GM23338 (cell line): ENCODE data around the gene EXOC3L1. TPM values are rescaled to one million over a fixed set of nuclear protein-coding genes. Genes with fewer than 3 reads are reported as not detected.

Experiments
- ATAC-seq: fragments of 200-7000 bp; cut with Tn5 transposase; 3 replicates; pipeline ENCODE4 v1.9.1; 2020
- DNase-seq: peaks from one replicate; pipeline ENCODE4 v3.0.0-alpha.2; 2015; ENCODE audit warnings: low spot score
- H2AFZ ChIP-seq: fragments of 200-600 bp; sonication (generic); 2 replicates; pipeline ENCODE4 v1.8.0; 2016; ENCODE audit warnings: antibody characterized with exemption, mild to moderate bottlenecking, moderate library complexity
- H3F3A ChIP-seq: fragments of 200-600 bp; sonication (generic); replicated peaks from 2 replicates; pipeline ENCODE4 v1.8.0; 2017; ENCODE audit warnings: antibody characterized with exemption, mixed run types, low read depth
- H3K27ac ChIP-seq: fragments of 200-600 bp; sonication (generic); 2 replicates; pipeline ENCODE4 v1.6.1; 2016; ENCODE audit warnings: low read depth
- H3K27me3 ChIP-seq: fragments of 200-600 bp; sonication (generic); 2 replicates; pipeline ENCODE4 v1.8.0; 2016; ENCODE audit warnings: mild to moderate bottlenecking, mixed run types, moderate library complexity; ENCODE audit not compliant: insufficient read depth
- H3K36me3 ChIP-seq: fragments of 200-600 bp; sonication (generic); 2 replicates; pipeline ENCODE4 v1.8.0; 2016; ENCODE audit warnings: mild to moderate bottlenecking; ENCODE audit not compliant: insufficient read depth
- H3K4me1 ChIP-seq: fragments of 200-600 bp; sonication (generic); 2 replicates; pipeline ENCODE4 v1.8.0; 2016; ENCODE audit warnings: mild to moderate bottlenecking, moderate library complexity; ENCODE audit not compliant: insufficient read depth
- H3K4me2 ChIP-seq: fragments of 200-600 bp; sonication (generic); 2 replicates; pipeline ENCODE4 v1.7.1; 2017; ENCODE audit warnings: mixed run types
- H3K4me3 ChIP-seq: fragments of 200-600 bp; sonication (generic); 2 replicates; pipeline ENCODE4 v1.6.1; 2016; ENCODE audit warnings: mixed run types
- H3K79me2 ChIP-seq: fragments of 200-600 bp; sonication (generic); replicated peaks from 2 replicates; pipeline ENCODE4 v1.8.0; 2017; ENCODE audit warnings: mild to moderate bottlenecking; ENCODE audit not compliant: insufficient read depth
- H3K9me2 ChIP-seq: fragments of 200-600 bp; sonication (generic); 2 replicates; pipeline ENCODE4 v1.8.0; 2017; ENCODE audit not compliant: insufficient read depth
- H4K20me1 ChIP-seq: fragments of 200-600 bp; sonication (generic); replicated peaks from 2 replicates; pipeline ENCODE4 v1.8.0; 2017; ENCODE audit warnings: mild to moderate bottlenecking; ENCODE audit not compliant: insufficient read depth
- H3K27ac Mint-ChIP-seq: 2 replicates; pipeline ENCODE4 v1.8.0; 2020; ENCODE audit warnings: inconsistent platforms, mild to moderate bottlenecking, moderate library complexity, mixed read lengths
- H3K27me3 Mint-ChIP-seq: 3 replicates; pipeline ENCODE4 v1.8.0; 2022; ENCODE audit warnings: low read depth, mild to moderate bottlenecking, moderate library complexity, mixed read lengths, inconsistent platforms; ENCODE audit not compliant: insufficient read depth, poor library complexity
- H3K36me3 Mint-ChIP-seq: 3 replicates; pipeline ENCODE4 v1.8.0; 2021; ENCODE audit warnings: low read depth, mild to moderate bottlenecking, inconsistent platforms, moderate library complexity, mixed read lengths
- H3K4me1 Mint-ChIP-seq: 3 replicates; pipeline ENCODE4 v1.8.0; 2020; ENCODE audit warnings: mild to moderate bottlenecking, inconsistent platforms, mixed read lengths
- H3K4me3 Mint-ChIP-seq: 3 replicates; pipeline ENCODE4 v1.8.0; 2021; ENCODE audit warnings: moderate library complexity, mild to moderate bottlenecking, inconsistent platforms, mixed read lengths
- H3K9me3 Mint-ChIP-seq: 3 replicates; pipeline ENCODE4 v1.8.0; 2020; ENCODE audit warnings: moderate library complexity, mild to moderate bottlenecking, inconsistent platforms, mixed read lengths
- EZH2 ChIP-seq: fragments of 200-600 bp; sonication (generic); IDR thresholded peaks from one replicate; pipeline ENCODE4 v1.8.0; 2017; ENCODE audit warnings: antibody characterized with exemption, mild to moderate bottlenecking, low read depth; ENCODE audit not compliant: unreplicated experiment
- EZH2phosphoT487 ChIP-seq: fragments of 200-600 bp; sonication (generic); IDR thresholded peaks from one replicate; pipeline ENCODE4 v1.8.1; 2018; ENCODE audit warnings: antibody characterized with exemption; ENCODE audit not compliant: unreplicated experiment
- NANOG ChIP-seq: IDR thresholded peaks from 2 replicates; pipeline ENCODE4 v1.6.1; 2016; ENCODE audit warnings: antibody characterized with exemption, borderline replicate concordance
- POLR2AphosphoS5 ChIP-seq: IDR thresholded peaks from 2 replicates; pipeline ENCODE4 v1.6.1; 2016; ENCODE audit warnings: antibody characterized with exemption, low read depth
- STAT1 ChIP-seq: IDR thresholded peaks from one replicate; pipeline ENCODE4 v1.6.1; 2016; ENCODE audit warnings: antibody characterized with exemption; ENCODE audit not compliant: unreplicated experiment
- ZNF331 ChIP-seq: fragments of 250-450 bp; sonication (Bioruptor Pico); IDR thresholded peaks from 2 replicates; pipeline ENCODE4 v1.5.0; 2020; ENCODE audit warnings: low read depth, mild to moderate bottlenecking, moderate library complexity
- polyA plus RNA-seq: library from polyadenylated mRNA; unstranded; fragments of >200 nt; fragmentation: Nextera tagmentation; extraction: Ambion mirVana; gene quantifications from 2 replicates; pipeline ENCODE4 v1.2.1, GENCODE V29; 2016
- total RNA-seq: library from RNA; depleted of rRNA; stranded (reverse); fragments of >200 nt; shearing (Covaris generic); gene quantifications from 2 replicates; pipeline ENCODE4 v1.2.3, GENCODE V29; 2014
- TF ChIP-seq, protein P1 (sequence below): IDR thresholded peaks from 2 replicates; pipeline ENCODE4 v1.6.1; 2016; ENCODE audit warnings: antibody characterized with exemption

The EXOC3L1 gene
- total and polyA plus RNA-seq, 2 experiments from 2014 or later, result 1.1 to 2.3 TPM

DNA sequence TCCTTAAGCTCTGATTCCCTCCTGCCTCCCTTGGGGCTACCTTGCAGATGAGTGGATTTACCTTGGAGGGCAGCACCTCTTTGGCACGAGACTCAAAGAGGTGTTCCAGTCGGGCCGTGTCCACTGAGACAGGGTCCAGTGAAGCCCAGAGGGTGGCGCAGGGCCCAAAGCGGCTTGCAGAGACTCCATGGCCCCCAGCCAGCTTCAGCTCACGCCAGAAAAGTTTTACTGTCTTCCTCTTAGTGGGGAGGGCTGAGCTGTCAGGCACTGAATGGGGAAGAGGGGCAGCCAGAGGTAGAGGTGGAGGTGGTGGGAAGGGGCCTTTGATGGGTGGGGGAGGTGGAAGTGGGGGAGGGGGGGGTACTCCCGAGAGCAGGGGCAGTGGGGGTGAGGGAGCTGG is 43.7 kb upstream of the EXOC3L1 start (continued):
- TF ChIP-seq, protein P1, sequence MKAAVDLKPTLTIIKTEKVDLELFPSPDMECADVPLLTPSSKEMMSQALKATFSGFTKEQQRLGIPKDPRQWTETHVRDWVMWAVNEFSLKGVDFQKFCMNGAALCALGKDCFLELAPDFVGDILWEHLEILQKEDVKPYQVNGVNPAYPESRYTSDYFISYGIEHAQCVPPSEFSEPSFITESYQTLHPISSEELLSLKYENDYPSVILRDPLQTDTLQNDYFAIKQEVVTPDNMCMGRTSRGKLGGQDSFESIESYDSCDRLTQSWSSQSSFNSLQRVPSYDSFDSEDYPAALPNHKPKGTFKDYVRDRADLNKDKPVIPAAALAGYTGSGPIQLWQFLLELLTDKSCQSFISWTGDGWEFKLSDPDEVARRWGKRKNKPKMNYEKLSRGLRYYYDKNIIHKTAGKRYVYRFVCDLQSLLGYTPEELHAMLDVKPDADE, result no peak
- TF ChIP-seq NANOG (no peak), STAT1 (no peak), ZNF331 (CRISPR knock-in tag) (no peak), EZH2phosphoT487 (no peak)

DNA sequence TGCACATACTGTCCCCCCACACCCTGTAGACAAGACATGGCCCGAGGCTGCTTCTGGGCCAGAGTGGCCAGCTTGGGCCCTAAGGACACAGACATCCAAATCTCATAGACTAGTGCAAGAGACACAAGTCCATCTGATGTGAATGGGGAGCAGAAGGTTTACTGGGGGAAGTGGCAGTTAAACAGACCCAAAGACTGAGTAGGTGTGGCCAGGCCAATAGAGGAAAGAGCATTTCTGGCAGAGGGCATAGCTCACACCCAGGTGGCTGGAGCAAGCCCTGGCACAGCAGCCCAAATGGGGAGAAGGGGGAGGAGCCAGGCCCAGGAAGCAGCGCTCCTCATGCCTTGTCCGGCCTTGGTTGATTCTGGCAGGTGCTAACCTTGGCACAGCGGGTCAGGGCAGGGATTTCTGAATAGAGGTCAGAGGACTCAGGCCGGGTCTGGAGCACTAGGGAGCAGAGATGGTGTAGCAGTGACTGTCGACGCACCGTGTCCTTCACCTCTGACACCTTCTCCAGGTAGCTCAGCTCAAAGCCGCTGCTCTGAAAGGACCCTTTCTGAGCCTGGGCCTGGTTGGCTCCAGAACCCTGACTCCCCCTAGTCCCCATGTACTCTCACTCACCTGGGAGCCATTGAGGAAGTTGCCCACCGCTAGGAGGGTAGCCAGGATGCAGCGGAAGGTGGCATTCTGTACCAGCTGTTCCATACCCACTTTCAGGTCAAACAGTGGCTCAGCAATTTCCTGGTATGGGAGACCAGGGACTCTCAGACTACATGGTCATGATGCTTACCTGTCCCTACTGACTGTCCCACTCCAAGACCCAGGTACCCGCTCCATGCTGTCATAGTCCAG is 41.1 kb upstream of the EXOC3L1 start:
- Mint-ChIP-seq H3K36me3 (peaks cover 63% of the 10 kb centered on the region), H3K27me3 (peaks cover 14% of the 10 kb centered on the region), H3K27ac (no peak overlapping the region), H3K4me3 (no peak overlapping the region), H3K9me3 (no peaks in the 10 kb centered on the region; the same call in 2 of the 3 replicates), H3K4me1 (peaks cover 10% of the 10 kb centered on the region)
- peaks cover 3% of the 10 kb centered on the region; the same call in 1 of the 2 replicates for H3K4me1 ChIP-seq
- no peaks in the 10 kb centered on the region for H3K9me2 ChIP-seq
- peaks cover 5% of the 10 kb centered on the region; the same call in 1 of the 2 replicates for H4K20me1 ChIP-seq
- H3K27ac ChIP-seq, result no peak overlapping the region
- H3K27me3 ChIP-seq, result no peaks in the 10 kb centered on the region
- DNase-seq, result no peak
- peaks cover 11% of the 10 kb centered on the region for H3K79me2 ChIP-seq
- no peak overlapping the region for H2AFZ ChIP-seq
- H3K4me2 ChIP-seq, result no peak overlapping the region
- H3K36me3 ChIP-seq, result peaks cover 15% of the 10 kb centered on the region; the same call in 1 of the 2 replicates
- 0 out of 2 replicates have a peak, but pooled peaks cover under 1% of the 10 kb centered on the region for H3F3A ChIP-seq
- no peak for ATAC-seq
- TF ChIP-seq POLR2AphosphoS5, result peak; percentile 29
- no peak for TF ChIP-seq NANOG
- no peak overlapping the region for H3K4me3 ChIP-seq

DNA sequence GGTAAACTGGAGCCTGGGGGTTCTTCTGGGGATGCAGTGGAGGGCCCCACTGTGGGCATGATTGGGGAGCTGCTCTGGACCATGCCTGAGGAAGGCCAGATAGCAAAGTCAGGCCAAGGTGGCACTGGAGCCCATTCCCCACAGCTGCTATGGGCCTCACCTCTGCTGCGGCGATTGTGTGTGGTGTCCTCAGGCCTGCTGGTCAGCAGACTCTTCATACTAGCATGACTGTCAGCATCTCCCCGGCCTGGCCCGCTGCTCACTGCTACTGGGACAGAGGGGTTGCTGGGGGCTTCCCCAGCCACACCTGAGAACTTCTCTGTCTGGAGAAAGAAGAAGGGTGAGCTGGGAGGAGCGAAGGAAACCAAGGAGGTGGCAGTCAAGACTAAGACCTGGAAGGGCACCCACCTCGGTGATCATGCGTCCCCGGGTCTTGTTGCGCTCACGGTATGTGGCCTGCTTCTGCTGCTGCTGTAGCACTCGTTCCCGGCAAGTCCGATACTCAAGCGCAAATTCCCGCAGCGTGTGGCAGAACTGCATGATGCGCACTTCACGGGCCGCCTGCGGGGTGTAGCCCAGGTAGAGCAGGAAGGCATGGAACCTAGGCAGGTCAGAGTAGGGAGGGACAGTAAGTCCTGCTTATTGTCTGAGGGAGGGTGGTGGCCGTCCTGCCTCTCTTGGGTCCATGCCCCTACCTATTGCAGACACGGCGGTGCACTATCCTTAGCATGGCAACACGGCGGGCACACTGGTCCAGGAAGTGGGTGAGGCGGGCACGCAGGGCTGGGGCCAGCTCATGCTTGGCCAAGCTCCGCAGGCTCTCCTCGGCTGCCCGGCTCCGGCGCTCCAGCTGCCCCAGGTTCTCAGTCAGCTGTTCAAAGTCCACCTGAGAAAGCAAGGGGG is 40.2 kb upstream of the EXOC3L1 start:
- Histone ChIP-seq H3K9me2 (no peaks in the 10 kb centered on the region), H3K4me3 (no peak overlapping the region), H3K36me3 (peaks cover 9% of the 10 kb centered on the region; the same call in 1 of the 2 replicates), H2AFZ (no peak overlapping the region), H3K27me3 (no peaks in the 10 kb centered on the region), H3K4me1 (peaks cover 3% of the 10 kb centered on the region; the same call in 1 of the 2 replicates), H3K27ac (no peak overlapping the region), H3K4me2 (no peak overlapping the region), H3K79me2 (peaks cover 11% of the 10 kb centered on the region), H3F3A (no peaks in the 10 kb centered on the region), H4K20me1 (peaks cover 5% of the 10 kb centered on the region; the same call in 1 of the 2 replicates)
- TF ChIP-seq STAT1, result no peak
- TF ChIP-seq ZNF331 (CRISPR knock-in tag), result no peak
- TF ChIP-seq NANOG, result no peak
- no peak for TF ChIP-seq EZH2
- H3K36me3 Mint-ChIP-seq, result peaks cover 61% of the 10 kb centered on the region
- H3K4me3 Mint-ChIP-seq, result no peak overlapping the region; the same call in 2 of the 3 replicates
- peaks cover 14% of the 10 kb centered on the region for H3K4me1 Mint-ChIP-seq
- no peak for ATAC-seq
- H3K27ac Mint-ChIP-seq, result no peak overlapping the region
- no peak for DNase-seq
- peaks cover 15% of the 10 kb centered on the region for H3K27me3 Mint-ChIP-seq
- H3K9me3 Mint-ChIP-seq, result no peaks in the 10 kb centered on the region
